Osteocyte (in vitro differentiated cells): ENCODE results near the gene CEBPE. TPM values are rescaled to one million over a fixed set of nuclear protein-coding genes. Genes with fewer than 3 reads are reported as not detected.

ENCODE experiments used
- DNase-seq: peaks from one replicate; pipeline ENCODE4 v3.0.0; 2021; ENCODE audit warnings: mixed read lengths; ENCODE audit not compliant: unreplicated experiment; ENCODE audit errors: extremely low spot score
- H3K27ac Mint-ChIP-seq: one replicate; pipeline ENCODE4 v1.8.0; 2021; ENCODE audit warnings: mild to moderate bottlenecking, mixed read lengths; ENCODE audit not compliant: unreplicated experiment
- H3K27me3 Mint-ChIP-seq: one replicate; pipeline ENCODE4 v1.8.0; 2021; ENCODE audit warnings: mixed read lengths; ENCODE audit not compliant: unreplicated experiment
- H3K36me3 Mint-ChIP-seq: one replicate; pipeline ENCODE4 v1.8.0; 2021; ENCODE audit warnings: mixed read lengths; ENCODE audit not compliant: unreplicated experiment
- H3K4me1 Mint-ChIP-seq: one replicate; pipeline ENCODE4 v1.8.0; 2021; ENCODE audit warnings: mixed read lengths; ENCODE audit not compliant: unreplicated experiment
- H3K4me3 Mint-ChIP-seq: one replicate; pipeline ENCODE4 v1.8.0; 2021; ENCODE audit warnings: mild to moderate bottlenecking, moderate library complexity, mixed read lengths; ENCODE audit not compliant: unreplicated experiment
- H3K9me3 Mint-ChIP-seq: one replicate; pipeline ENCODE4 v1.8.0; 2021; ENCODE audit warnings: mixed read lengths; ENCODE audit not compliant: unreplicated experiment
- CTCF ChIP-seq: fragments of 200-600 bp; sonication (generic); IDR thresholded peaks from 2 replicates; pipeline ENCODE4 v1.5.0; 2021; ENCODE audit warnings: antibody characterized with exemption, mild to moderate bottlenecking, moderate library complexity
- total RNA-seq: library from RNA; stranded (reverse); gene quantifications from 2 replicates; pipeline ENCODE4 v1.2.1, GENCODE V29; 2021

The CEBPE gene
- total RNA-seq, 1 donor from 2014 or later = not detected

DNA sequence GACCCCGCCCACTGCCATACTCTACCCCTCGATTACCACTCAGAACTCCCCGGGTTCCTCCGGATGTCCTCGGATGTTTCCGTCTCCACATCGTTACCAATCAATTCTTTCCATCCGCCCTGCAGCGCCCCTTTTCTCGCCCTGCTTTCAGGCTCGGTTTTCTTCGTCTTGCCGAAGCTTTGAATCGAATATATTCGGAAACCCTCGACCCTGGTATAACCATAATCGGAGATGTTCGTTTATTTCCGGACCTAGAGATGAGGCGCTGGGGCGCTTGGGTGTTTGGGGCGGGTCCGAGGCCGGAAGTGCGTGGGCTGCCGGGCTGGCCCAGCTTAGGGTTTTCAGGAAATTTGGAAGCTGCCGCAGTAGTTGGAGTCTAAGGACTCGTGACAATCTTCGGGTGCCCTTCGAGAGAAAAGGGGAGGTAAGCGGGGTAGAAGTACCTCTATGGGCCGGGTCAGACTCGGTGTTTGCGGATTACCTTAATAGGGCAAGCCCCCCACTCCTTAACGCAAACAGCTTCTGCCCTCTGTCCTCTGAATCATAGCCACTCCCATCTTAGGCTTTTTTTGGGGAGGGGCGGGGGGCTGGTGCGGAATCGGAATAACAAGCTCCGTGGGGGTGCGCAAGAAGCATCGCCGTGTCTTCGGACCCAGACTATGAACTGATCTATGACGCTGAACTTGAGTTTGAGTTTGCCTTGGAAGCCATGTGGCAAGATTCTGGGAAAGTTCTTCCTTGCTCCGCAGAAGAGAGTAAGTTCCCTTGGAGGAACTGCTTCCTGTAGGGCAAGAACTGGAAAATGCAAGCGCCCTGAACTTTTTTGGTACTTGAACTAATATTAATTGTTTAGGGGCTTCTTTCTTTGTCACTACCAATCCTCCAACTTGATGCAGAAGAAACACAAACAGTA is 23.6 kb downstream of the CEBPE start, which contains the start of gene C14orf119:
Gene C14orf119 (plus strand): TSS at position 310 of the 913 bp plus-strand sequence. CDS start 2,154 bp downstream, outside the sequence.
- Mint-ChIP-seq H3K27me3 (no peaks in the 10 kb centered on the region), H3K4me1 (peaks cover 18% of the 10 kb centered on the region), H3K9me3 (no peaks in the 10 kb centered on the region), H3K4me3 (no peak within 1 kb of the TSS), H3K27ac (no peak within 1 kb of the TSS), H3K36me3 (peaks cover 40% of the 10 kb centered on the region)
- peak; percentile 100 for DNase-seq
- TF ChIP-seq CTCF = no peak

DNA sequence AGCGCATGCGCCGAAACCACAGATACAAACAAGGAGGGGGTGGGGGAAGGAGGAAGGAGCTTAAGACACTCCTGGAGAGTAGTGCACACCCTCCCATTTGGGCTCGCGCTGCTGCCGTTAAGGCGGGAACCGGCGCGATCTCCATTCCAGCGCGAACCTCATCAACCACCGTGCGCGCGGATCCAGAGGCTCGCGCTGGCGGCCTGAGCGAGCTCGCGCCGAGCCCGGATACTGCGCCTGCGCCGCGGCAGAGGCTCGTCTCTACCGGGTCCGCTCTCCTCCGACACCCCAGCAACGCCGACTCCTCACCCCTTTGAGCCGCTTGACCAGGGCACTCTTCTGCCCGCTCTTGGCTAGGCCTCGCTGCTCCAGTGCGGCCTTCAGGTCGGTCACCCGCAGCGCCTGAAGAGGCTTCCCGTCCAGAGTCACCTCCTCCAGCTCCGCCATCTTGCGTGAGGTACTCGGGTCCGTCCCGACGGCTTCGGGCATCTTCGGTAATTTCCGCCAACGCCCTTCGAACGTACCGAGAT is 24.3 kb downstream of the CEBPE start, which contains the start of gene ACIN1:
Gene ACIN1 (minus strand): TSS at position 471 of the 530 bp plus-strand sequence. CDS start 24 bp downstream, at position 447.
- Mint-ChIP-seq H3K4me1 (peaks cover 18% of the 10 kb centered on the region), H3K4me3 (no peak within 1 kb of the TSS), H3K9me3 (no peaks in the 10 kb centered on the region), H3K36me3 (peaks cover 45% of the 10 kb centered on the region), H3K27me3 (no peaks in the 10 kb centered on the region), H3K27ac (no peak within 1 kb of the TSS)
- DNase-seq = no peak
- TF ChIP-seq CTCF = no peak

DNA sequence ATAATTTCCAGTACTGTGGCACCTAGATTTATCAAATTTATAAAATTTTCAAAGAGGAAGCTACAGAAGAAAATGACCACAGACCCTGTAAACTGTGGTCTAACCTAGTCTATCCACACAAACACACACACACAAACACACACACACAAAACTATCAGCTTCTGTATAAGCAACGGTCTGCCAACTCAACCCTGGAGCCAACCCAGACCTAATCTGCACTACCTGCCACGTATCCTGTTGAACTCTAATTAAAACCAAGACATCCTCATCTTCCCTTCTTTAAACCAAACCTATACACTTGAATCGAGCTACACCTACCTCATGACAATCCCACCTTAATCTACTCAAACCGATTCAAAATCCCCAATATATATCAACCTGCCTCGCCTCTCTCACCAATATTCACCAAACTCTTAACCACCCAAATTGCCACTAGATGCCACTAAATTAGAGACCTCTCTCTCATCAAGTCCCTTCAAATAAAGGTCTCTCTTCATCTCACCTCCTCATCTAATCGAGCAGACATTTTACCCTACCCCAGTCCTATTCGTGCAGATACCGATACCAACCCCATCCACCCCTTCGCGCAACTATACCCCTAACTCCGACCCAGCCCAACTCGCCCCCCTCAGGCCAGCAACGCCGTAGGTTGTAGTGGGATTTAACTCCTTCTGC is 24.9 kb downstream of the CEBPE start:
- H3K9me3 Mint-ChIP-seq = no peaks in the 10 kb centered on the region

GRCh38 chr14:23093526-23093925 is 25.5 kb downstream of the CEBPE start:
- H3K36me3 Mint-ChIP-seq = peaks cover 40% of the 10 kb centered on the region
- H3K9me3 Mint-ChIP-seq = no peaks in the 10 kb centered on the region
- peaks cover 18% of the 10 kb centered on the region for H3K4me1 Mint-ChIP-seq
- H3K27me3 Mint-ChIP-seq = no peaks in the 10 kb centered on the region
- no peak overlapping the region for H3K4me3 Mint-ChIP-seq
- peak overlapping the region; percentile 2 for H3K27ac Mint-ChIP-seq
- no peak for DNase-seq
- no peak for TF ChIP-seq CTCF

More for the DNA sequence above, 24.9 kb downstream of the CEBPE start:
- Mint-ChIP-seq H3K27me3 (no peaks in the 10 kb centered on the region), H3K4me1 (peaks cover 18% of the 10 kb centered on the region), H3K36me3 (peaks cover 46% of the 10 kb centered on the region), H3K27ac (no peak overlapping the region), H3K4me3 (no peak overlapping the region)
- no peak for DNase-seq
- peak; percentile 16 for TF ChIP-seq CTCF
